Ishikawa (cell line): ENCODE results near the gene LRRC8E.

Source experiments
- YY1 ChIP-seq: IDR thresholded peaks from 2 replicates; pipeline ENCODE4 v1.6.1; 2012; ENCODE audit warnings: low read depth
- TF ChIP-seq, protein P1 (sequence below): IDR thresholded peaks from 2 replicates; pipeline ENCODE4 v1.6.1; 2012

DNA sequence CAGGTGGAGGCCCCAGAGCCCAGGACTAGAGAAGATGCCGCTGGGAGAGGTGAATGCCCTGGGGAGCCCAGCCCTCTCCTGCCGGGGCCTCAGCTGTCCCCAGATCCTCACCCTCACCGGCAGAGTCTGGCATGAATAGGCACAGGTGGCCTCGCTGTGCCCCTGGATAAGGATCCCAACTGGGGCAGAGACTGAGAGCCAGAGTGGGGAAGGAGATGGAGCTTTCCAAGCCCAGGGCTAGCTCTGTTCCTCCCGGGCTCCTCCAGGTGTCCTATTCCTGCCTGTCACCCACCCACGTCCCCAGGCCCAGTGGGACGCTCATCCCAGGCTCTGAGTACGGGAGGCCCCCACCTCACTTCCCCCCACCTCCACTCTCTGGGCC lies 30.6 kb upstream of the LRRC8E start:
- TF ChIP-seq YY1: no peak
- TF ChIP-seq, protein P1, sequence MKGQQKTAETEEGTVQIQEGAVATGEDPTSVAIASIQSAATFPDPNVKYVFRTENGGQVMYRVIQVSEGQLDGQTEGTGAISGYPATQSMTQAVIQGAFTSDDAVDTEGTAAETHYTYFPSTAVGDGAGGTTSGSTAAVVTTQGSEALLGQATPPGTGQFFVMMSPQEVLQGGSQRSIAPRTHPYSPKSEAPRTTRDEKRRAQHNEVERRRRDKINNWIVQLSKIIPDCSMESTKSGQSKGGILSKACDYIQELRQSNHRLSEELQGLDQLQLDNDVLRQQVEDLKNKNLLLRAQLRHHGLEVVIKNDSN: no peak
